BJ (cell line): Measurements from ENCODE around the gene ULK3. TPM values are rescaled to one million over a fixed set of nuclear protein-coding genes. Genes with fewer than 3 reads are reported as not detected.

Experiments used
- CTCF ChIA-PET: fragments of 350-600 bp; formaldehyde crosslinking; extraction: SDS; loops from one replicate; lab custom pipeline; 2021; ENCODE audit warnings: antibody characterized with exemption, inconsistent platforms; lab: Yijun Ruan, JAX
- POLR2A ChIA-PET: fragments of 300-600 bp; sonication (Branson Sonifier 250); formaldehyde crosslinking; extraction: SDS; loops from one replicate; lab custom pipeline; 2021; ENCODE audit warnings: antibody characterized with exemption; lab: Charles Lee
- DNase-seq: peaks from one replicate; pipeline ENCODE4 v3.0.0-alpha.2; 2011; ENCODE audit warnings: low read depth
- H3K27me3 ChIP-seq: 2 replicates; pipeline ENCODE4 v1.6.0; 2011; ENCODE audit warnings: low read length; ENCODE audit not compliant: control insufficient read depth, insufficient read depth
- H3K36me3 ChIP-seq: 2 replicates; pipeline ENCODE4 v1.5.1; 2011; ENCODE audit warnings: low read length; ENCODE audit not compliant: control insufficient read depth, insufficient read depth
- H3K4me3 ChIP-seq: 2 replicates; pipeline ENCODE4 v1.5.1; 2011; ENCODE audit warnings: low read depth, mild to moderate bottlenecking, control low read depth, low read length
- polyA plus RNA-seq: library from polyadenylated mRNA; depleted of rRNA; stranded (reverse); fragments of >200 nt; gene quantifications from 2 replicates; pipeline ENCODE4 v1.2.3, GENCODE V29; 2011
- TF ChIP-seq, protein P1 (sequence below): IDR thresholded peaks from 2 replicates; pipeline ENCODE4 v1.5.1; 2011; ENCODE audit warnings: low read depth, mild to moderate bottlenecking, control low read depth, inconsistent platforms, low read length, moderate library complexity; ENCODE audit not compliant: insufficient read depth

Gene ULK3
- polyA plus RNA-seq, 1 experiment: 20.1 TPM

DNA sequence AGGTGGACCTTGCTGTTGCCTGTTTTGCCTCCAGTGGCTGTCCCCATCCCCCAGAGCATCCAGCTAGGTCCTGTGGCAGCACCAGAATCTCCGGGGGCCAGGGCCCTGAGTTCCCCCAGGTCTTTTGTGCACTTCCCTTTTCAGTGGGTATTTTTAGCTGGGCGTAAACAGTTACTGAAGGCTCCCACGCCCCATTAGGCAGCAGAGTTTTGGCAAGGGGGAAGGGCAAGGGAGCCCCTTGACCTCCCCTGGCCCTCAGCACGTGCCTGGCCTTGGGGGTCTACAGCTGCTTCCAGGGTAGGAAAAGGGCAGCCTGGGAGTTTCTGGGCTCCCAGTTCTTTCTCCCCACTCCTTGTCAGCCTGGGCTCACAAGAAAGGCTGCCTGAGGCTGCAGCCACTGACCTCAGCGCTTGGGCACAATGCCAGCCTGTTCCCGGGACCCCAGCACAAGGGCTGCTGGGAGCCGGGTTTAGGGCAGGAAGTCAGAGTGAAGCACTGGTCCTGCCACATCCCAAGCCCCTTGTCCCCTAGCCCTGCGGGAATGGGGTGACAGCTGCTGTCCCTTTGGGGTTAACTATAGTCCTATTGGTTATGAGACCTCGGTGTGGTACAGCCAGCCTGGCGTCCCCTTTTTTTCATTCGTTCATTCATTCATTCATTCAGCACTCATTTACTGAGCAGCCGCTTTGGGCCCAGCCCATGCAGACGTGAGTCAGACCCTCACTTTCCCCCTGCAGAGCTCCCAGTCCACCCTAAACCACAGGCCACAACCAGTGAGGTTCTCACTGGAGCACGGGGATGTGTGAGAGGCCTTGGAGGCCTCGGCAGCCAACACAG, 52.7 kb downstream of the ULK3 start:
- ChIA-PET CTCF (interaction anchor here (1.1 to 9.7 kb wide), 5 partner anchors 8 to 161 kb away, joined by 3 to 62 read pairs (median 6); partner anchors contain the start of gene CSK), POLR2A (no interaction called here)
- TF ChIP-seq, protein P1, sequence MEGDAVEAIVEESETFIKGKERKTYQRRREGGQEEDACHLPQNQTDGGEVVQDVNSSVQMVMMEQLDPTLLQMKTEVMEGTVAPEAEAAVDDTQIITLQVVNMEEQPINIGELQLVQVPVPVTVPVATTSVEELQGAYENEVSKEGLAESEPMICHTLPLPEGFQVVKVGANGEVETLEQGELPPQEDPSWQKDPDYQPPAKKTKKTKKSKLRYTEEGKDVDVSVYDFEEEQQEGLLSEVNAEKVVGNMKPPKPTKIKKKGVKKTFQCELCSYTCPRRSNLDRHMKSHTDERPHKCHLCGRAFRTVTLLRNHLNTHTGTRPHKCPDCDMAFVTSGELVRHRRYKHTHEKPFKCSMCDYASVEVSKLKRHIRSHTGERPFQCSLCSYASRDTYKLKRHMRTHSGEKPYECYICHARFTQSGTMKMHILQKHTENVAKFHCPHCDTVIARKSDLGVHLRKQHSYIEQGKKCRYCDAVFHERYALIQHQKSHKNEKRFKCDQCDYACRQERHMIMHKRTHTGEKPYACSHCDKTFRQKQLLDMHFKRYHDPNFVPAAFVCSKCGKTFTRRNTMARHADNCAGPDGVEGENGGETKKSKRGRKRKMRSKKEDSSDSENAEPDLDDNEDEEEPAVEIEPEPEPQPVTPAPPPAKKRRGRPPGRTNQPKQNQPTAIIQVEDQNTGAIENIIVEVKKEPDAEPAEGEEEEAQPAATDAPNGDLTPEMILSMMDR: no peak
- Histone ChIP-seq H3K4me3 (no peak overlapping the region), H3K27me3 (no peaks in the 10 kb centered on the region), H3K36me3 (no peaks in the 10 kb centered on the region; the same call in 1 of the 2 replicates)
- no peak for DNase-seq

DNA sequence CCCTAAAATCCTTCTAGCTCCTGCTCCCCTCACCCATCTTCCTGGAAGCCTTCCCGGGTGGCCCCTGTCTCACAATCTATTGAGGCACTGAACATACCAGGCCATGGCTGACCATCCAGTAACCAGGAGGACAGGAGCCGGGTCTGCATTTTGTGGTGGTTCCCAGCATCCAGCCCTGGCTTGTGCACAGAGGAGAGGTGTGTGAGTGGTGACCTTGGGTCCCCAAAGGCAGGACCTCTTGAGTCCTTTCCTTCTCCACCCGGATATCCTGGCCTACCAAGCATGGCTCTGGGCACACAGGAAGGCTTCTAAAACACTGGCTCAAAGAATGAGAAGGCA, 53.2 kb downstream of the ULK3 start:
- ChIA-PET POLR2A (no interaction called here), CTCF (interaction anchor here (1.1 to 9.7 kb wide), 4 partner anchors 8 to 161 kb away, joined by 3 to 62 read pairs (median 14); partner anchors contain the start of gene CSK)
- Histone ChIP-seq H3K27me3 (no peaks in the 10 kb centered on the region), H3K36me3 (no peaks in the 10 kb centered on the region; the same call in 1 of the 2 replicates), H3K4me3 (no peak overlapping the region)
- TF ChIP-seq, protein P1: no peak
- no peak for DNase-seq

DNA sequence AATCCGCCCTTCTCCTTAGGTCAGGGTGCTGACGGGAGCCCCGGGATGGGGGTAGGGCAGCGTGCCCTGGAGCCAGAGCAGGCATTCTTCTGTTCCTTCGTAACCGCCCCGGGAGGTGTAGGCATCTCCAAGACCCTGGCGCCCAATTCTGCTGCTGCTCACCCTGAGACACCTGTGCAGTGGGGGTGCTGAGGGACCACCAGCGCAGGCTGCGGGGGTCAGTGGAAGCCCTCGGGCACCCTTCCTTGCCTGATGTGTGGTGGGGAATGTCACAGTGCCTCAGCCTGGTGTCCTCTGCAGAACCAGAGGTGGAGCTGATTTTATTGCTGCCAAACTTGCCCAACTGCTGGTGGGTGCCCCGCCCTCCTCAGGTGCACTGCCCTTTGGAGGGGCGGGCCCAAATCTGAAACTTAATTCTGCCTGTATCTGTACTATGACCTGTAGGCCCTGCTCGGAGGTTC, 53.8 kb downstream of the ULK3 start:
- no peak for DNase-seq
- Histone ChIP-seq H3K36me3 (no peaks in the 10 kb centered on the region; the same call in 1 of the 2 replicates), H3K27me3 (no peaks in the 10 kb centered on the region), H3K4me3 (no peak overlapping the region)
- TF ChIP-seq, protein P1: no peak
- POLR2A ChIA-PET: no interaction called here
- CTCF ChIA-PET: interaction anchor here (1.1 to 9.7 kb wide), 4 partner anchors 7 to 162 kb away, joined by 3 to 62 read pairs (median 14); partner anchors contain the start of gene CSK

DNA sequence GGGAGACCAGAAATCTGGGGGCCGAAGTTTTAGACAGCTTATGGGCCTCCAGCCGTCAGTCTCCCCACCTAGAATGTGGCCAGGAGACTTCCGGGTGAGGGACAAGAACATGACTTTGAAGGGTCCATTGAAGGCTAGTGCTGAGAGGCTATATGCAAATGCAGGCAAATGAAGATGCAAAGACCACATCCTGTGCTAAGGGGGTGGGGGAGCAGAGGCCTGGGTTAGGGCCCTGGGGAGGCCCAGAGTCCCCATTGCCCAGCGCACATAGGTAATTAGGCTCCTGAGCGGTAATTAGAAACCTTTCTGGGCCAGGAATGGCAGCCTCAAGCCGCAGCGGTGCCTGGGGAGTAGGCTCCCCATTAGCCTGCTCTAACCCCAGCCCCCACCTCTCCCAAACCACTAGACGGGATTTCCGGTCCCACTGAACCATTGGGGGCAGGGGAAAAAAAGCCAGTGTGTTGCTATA, 54.2 kb downstream of the ULK3 start:
- DNase-seq: no peak
- ChIA-PET POLR2A (interaction anchor here (0.5 kb wide), 1 partner anchor 93 kb away, joined by 6 read pairs; no protein-coding TSS in a partner anchor), CTCF (interaction anchor here (0.7 to 3.3 kb wide), 10 partner anchors 8 to 161 kb away, joined by 3 to 29 read pairs (median 6); partner anchors contain the start of genes CPLX3 and FAM219B)
- H3K27me3 ChIP-seq: no peaks in the 10 kb centered on the region
- no peak overlapping the region for H3K4me3 ChIP-seq
- H3K36me3 ChIP-seq: no peaks in the 10 kb centered on the region; the same call in 1 of the 2 replicates
- TF ChIP-seq, protein P1: no peak
